Adrenal gland (tissue), 12 donors: ENCODE results near the gene PFDN5. TPM values are rescaled to one million over a fixed set of nuclear protein-coding genes. Genes with fewer than 3 reads are reported as not detected.

Experiments
- DNase-seq, 7 donors: peaks; one replicate each; pipeline ENCODE4 v3.0.0-alpha.2; 2019 to 2020
- H3K27ac ChIP-seq, 5 donors: fragments of 200-600 bp; sonication (generic) in 4 of 5; 1 replicate in 3 of 5; 2 replicates in 2 of 5; pipeline versions ENCODE4 v1.5.1 to v1.8.0; 2016 to 2020; ENCODE audit warnings: mild to moderate bottlenecking in 1 of 5
- H3K27me3 ChIP-seq: fragments of 200-600 bp; 2 replicates; pipeline ENCODE4 v1.8.0; 2021
- H3K36me3 ChIP-seq, 2 donors: fragments of 200-600 bp; replicated peaks in 1 of 2; 1 replicate in 1 of 2; 2 replicates in 1 of 2; pipeline versions ENCODE4 v1.5.1 to v1.8.0; 2018 to 2022
- H3K4me1 ChIP-seq, 2 donors: fragments of 200-600 bp; replicated peaks in 1 of 2; 1 replicate in 1 of 2; 2 replicates in 1 of 2; pipeline versions ENCODE4 v1.5.1 to v1.8.0; 2018 to 2021
- H3K4me3 ChIP-seq, 4 donors: fragments of 200-600 bp; sonication (generic) in 3 of 4; one replicate each; pipeline ENCODE4 v1.5.1; 2016 to 2018
- H3K9me3 ChIP-seq, 3 donors: fragments of 200-600 bp; sonication (generic) in 1 of 3; replicated peaks in 1 of 3; 1 replicate in 2 of 3; 2 replicates in 1 of 3; pipeline versions ENCODE4 v1.5.1 to v1.8.0; 2016 to 2021
- POLR2A ChIP-seq, 2 donors: fragments of 450-650 bp; IDR thresholded peaks; one replicate each; pipeline ENCODE4 v1.6.1; 2017; ENCODE audit warnings: antibody characterized with exemption in 2 of 2, mild to moderate bottlenecking in 2 of 2, moderate library complexity in 1 of 2
- WGBS, 4 donors: extraction: QIAGEN DNeasy Blood & Tissue Kit in 2 of 4; methylation state at CpG; one replicate each; pipeline versions ENCODE4 v1.1.5 to v1.1.7; 2013 to 2017; 5-methylcytosine and 5-hydroxymethylcytosine counted together
- intact Hi-C, 2 donors: fragments of 100-400 bp; cut with DNase I; formaldehyde crosslinking; loops; one replicate each; pipeline versions ENCODE4 v1.14.1 to v1.15.0; 2022 to 2023
- polyA plus RNA-seq, 3 donors: library from polyadenylated mRNA; stranded (reverse); fragments of 200-250 nt in 2 of 3; fragments of 350-450 nt in 1 of 3; fragmentation: Illumina TruSeq in 1 of 3; extraction: RNeasy Lipid Tissue Mini Kit (QIAGEN cat#74804) in 1 of 3; gene quantifications; one replicate each; pipeline ENCODE4 v1.2.3, GENCODE V29; 2013 to 2014
- total RNA-seq, 9 donors: library from RNA; depleted of rRNA in 4 of 9; stranded (reverse); fragments of >200 nt in 4 of 9; fragments of 120-200 nt in 1 of 9; fragmentation: NEBNext Ultra II Directional in 1 of 9; extraction: Animal tissue kit (Norgen Biotek cat#: 25700) in 1 of 9; gene quantifications; one replicate each; pipeline versions ENCODE4 v1.1.0 to v1.2.4, GENCODE V29; 2013 to 2023
- TF ChIP-seq, protein P1 (sequence below), 6 experiments: fragments of 450-650 bp in 4 of 6; fragments of 200-600 bp in 2 of 6; sonication (generic) in 1 of 6; IDR thresholded peaks; 1 replicate in 5 of 6; 2 replicates in 1 of 6; pipeline versions ENCODE4 v1.5.1 to v1.8.0; 2016 to 2021; ENCODE audit warnings: antibody characterized with exemption in 6 of 6, mild to moderate bottlenecking in 2 of 6, moderate library complexity in 1 of 6
- donor health status: healthy with polysubstance abuse.
- donor health status: Bipolar disorder and iron deficiency.
- donor health status: DM: yes; HTN: yes; CAD: no.
- donor health status: DM: no; HTN: no; CAD: no.
- donor health status: DM: no; HTN: no; CAD: no.
- donor health status: DM: yes; HTN: yes; CAD: no.

PFDN5 gene
- total and polyA plus RNA-seq, 12 donors = 501 to 2,052 (median 793) TPM

DNA sequence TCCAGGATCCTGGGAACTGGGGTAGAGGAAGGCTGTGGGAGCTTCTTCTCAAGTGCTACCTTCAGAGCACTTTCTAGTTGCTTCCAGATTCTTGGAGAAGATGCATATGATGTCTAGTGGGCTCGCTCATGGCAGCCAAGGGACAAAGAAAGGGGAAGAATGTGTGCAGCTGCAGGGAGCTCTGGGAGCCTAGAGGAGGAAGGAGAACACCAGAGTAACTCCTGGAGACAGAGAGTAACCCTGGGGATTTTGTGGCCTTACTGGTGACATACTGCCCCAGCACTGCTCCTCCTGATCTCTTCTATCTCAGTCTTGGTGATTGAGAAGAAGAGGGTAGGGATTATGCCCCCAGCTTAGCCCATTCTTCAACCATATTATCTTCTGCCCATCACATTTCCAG is 51.1 kb downstream of the PFDN5 start:
- no peaks in the 10 kb centered on the region for H3K9me3 ChIP-seq
- H3K27ac ChIP-seq = no peak overlapping the region
- H3K4me1 ChIP-seq = peaks cover 0 to 12% of the 10 kb centered on the region in 2 donors
- intact Hi-C loops = loop anchor here in 1 of 2 donors (10.0 kb wide), 1 partner anchor 168 kb away; no protein-coding TSS in a partner anchor
- no peaks in the 10 kb centered on the region for H3K27me3 ChIP-seq
- 81 to 100% (median 85%) methylated on average over 1 of the region's 1 CpG for WGBS, 4 donors
- no peaks in the 10 kb centered on the region for H3K36me3 ChIP-seq
- TF ChIP-seq, protein P1, sequence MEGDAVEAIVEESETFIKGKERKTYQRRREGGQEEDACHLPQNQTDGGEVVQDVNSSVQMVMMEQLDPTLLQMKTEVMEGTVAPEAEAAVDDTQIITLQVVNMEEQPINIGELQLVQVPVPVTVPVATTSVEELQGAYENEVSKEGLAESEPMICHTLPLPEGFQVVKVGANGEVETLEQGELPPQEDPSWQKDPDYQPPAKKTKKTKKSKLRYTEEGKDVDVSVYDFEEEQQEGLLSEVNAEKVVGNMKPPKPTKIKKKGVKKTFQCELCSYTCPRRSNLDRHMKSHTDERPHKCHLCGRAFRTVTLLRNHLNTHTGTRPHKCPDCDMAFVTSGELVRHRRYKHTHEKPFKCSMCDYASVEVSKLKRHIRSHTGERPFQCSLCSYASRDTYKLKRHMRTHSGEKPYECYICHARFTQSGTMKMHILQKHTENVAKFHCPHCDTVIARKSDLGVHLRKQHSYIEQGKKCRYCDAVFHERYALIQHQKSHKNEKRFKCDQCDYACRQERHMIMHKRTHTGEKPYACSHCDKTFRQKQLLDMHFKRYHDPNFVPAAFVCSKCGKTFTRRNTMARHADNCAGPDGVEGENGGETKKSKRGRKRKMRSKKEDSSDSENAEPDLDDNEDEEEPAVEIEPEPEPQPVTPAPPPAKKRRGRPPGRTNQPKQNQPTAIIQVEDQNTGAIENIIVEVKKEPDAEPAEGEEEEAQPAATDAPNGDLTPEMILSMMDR (IDR thresholded peaks at IDR 0.05) = no peak
- DNase-seq = no peak
- no peak overlapping the region for H3K4me3 ChIP-seq

GRCh38 chr12:53347905-53348304 is 52.6 kb downstream of the PFDN5 start:
- DNase-seq = no peak
- H3K9me3 ChIP-seq = no peaks in the 10 kb centered on the region
- 85 to 96% (median 90%) methylated on average over 4 of the region's 4 CpGs for WGBS, 4 donors
- H3K36me3 ChIP-seq = no peaks in the 10 kb centered on the region
- peaks cover under 1 to 17% of the 10 kb centered on the region in 2 donors for H3K4me1 ChIP-seq
- H3K4me3 ChIP-seq = no peak overlapping the region
- TF ChIP-seq, protein P1 (IDR thresholded peaks at IDR 0.05) = no peak
- TF ChIP-seq POLR2A (IDR thresholded peaks at IDR 0.05) = no peak
- H3K27ac ChIP-seq = no peak overlapping the region
- intact Hi-C loops = loop anchor here in 1 of 2 donors (10.0 kb wide), 1 partner anchor 167 kb away; no protein-coding TSS in a partner anchor
- no peaks in the 10 kb centered on the region for H3K27me3 ChIP-seq

Other genes starting within 250 kb of the PFDN5 start
- gene TNS2, start 245.5 kb upstream of the PFDN5 start, total RNA-seq = 100 to 1,000 TPM in 7 of 9 donors, 10 to 100 TPM in 2; 21.8 to 268 (median 171) TPM
- 1,000 to 10,000 TPM in 1 of 3 donors, 100 to 1,000 TPM in 1, 10 to 100 TPM in 1; 36.8 to 1,019 (median 396) TPM for gene TNS2, start 245.5 kb upstream of the PFDN5 start, polyA plus RNA-seq
- gene SPRYD3, start 216.2 kb upstream of the PFDN5 start, total RNA-seq = 10 to 100 TPM; 28.9 to 74.6 (median 45.0) TPM
- gene SPRYD3, start 216.2 kb upstream of the PFDN5 start, polyA plus RNA-seq = 10 to 100 TPM; 16.4 to 52.8 (median 29.0) TPM
- gene IGFBP6, start 197.9 kb upstream of the PFDN5 start, total RNA-seq = 100 to 1,000 TPM in 6 of 9 donors, 10 to 100 TPM in 3; 12.9 to 559 (median 131) TPM
- 100 to 1,000 TPM in 2 of 3 donors, 10 to 100 TPM in 1; 26.4 to 478 (median 337) TPM for gene IGFBP6, start 197.9 kb upstream of the PFDN5 start, polyA plus RNA-seq
- gene SOAT2, start 192.1 kb upstream of the PFDN5 start, total RNA-seq = under 1 TPM in 1 of 9 donors, not detected in 8; 0.79 TPM
- gene SOAT2, start 192.1 kb upstream of the PFDN5 start, polyA plus RNA-seq = under 1 TPM in 2 of 3 donors, not detected in 1; 0.34 to 0.48 TPM
- gene ZNF740, start 114.8 kb upstream of the PFDN5 start, total RNA-seq = 10 to 100 TPM in 8 of 9 donors, 1 to 10 TPM in 1; 8.8 to 61.0 (median 20.9) TPM
- gene ZNF740, start 114.8 kb upstream of the PFDN5 start, polyA plus RNA-seq = 10 to 100 TPM in 2 of 3 donors, 1 to 10 TPM in 1; 6.6 to 11.3 (median 11.3) TPM
- 10 to 100 TPM in 7 of 9 donors, 1 to 10 TPM in 2; 2.3 to 43.4 (median 19.8) TPM for gene CSAD, start 114.6 kb upstream of the PFDN5 start, total RNA-seq
- 100 to 1,000 TPM in 2 of 3 donors, 10 to 100 TPM in 1; 10.9 to 140 (median 100) TPM for gene CSAD, start 114.6 kb upstream of the PFDN5 start, polyA plus RNA-seq
- 1 to 10 TPM in 8 of 9 donors, under 1 TPM in 1; 0.33 to 7.4 (median 4.0) TPM for gene ITGB7, start 88.3 kb upstream of the PFDN5 start, total RNA-seq
- 1 to 10 TPM in 2 of 3 donors, under 1 TPM in 1; 0.95 to 4.0 (median 3.5) TPM for gene ITGB7, start 88.3 kb upstream of the PFDN5 start, polyA plus RNA-seq
- 10 to 100 TPM in 8 of 9 donors, 1 to 10 TPM in 1; 3.8 to 36.4 (median 23.9) TPM for gene RARG, start 63.3 kb upstream of the PFDN5 start, total RNA-seq
- gene RARG, start 63.3 kb upstream of the PFDN5 start, polyA plus RNA-seq = 10 to 100 TPM in 2 of 3 donors, 1 to 10 TPM in 1; 9.2 to 36.2 (median 25.8) TPM
- 1 to 10 TPM in 6 of 9 donors, under 1 TPM in 3; 0.69 to 4.2 (median 1.4) TPM for gene ESPL1, start 27.2 kb upstream of the PFDN5 start, total RNA-seq
- under 1 TPM; 0.56 to 0.81 (median 0.79) TPM for gene ESPL1, start 27.2 kb upstream of the PFDN5 start, polyA plus RNA-seq
- 10 to 100 TPM; 56.8 to 94.9 (median 70.2) TPM for gene MYG1, start 4.2 kb downstream of the PFDN5 start, total RNA-seq
- 100 to 1,000 TPM in 2 of 3 donors, 10 to 100 TPM in 1; 45.9 to 240 (median 220) TPM for gene MYG1, start 4.2 kb downstream of the PFDN5 start, polyA plus RNA-seq
- gene AAAS, start 26.1 kb downstream of the PFDN5 start, total RNA-seq = 100 to 1,000 TPM in 2 of 9 donors, 10 to 100 TPM in 7; 50.1 to 108 (median 74.1) TPM
- 100 to 1,000 TPM in 2 of 3 donors, 10 to 100 TPM in 1; 59.2 to 210 (median 172) TPM for gene AAAS, start 26.1 kb downstream of the PFDN5 start, polyA plus RNA-seq
- gene SP7, start 40.8 kb downstream of the PFDN5 start, total RNA-seq = not detected
- under 1 TPM in 1 of 3 donors, not detected in 2; 0.03 TPM for gene SP7, start 40.8 kb downstream of the PFDN5 start, polyA plus RNA-seq
- 10 to 100 TPM; 34.9 to 90.0 (median 56.3) TPM for gene SP1, start 84.6 kb downstream of the PFDN5 start, total RNA-seq
- 10 to 100 TPM; 16.3 to 48.8 (median 18.3) TPM for gene SP1, start 84.6 kb downstream of the PFDN5 start, polyA plus RNA-seq
- gene AMHR2, start 128.3 kb downstream of the PFDN5 start, total RNA-seq = 100 to 1,000 TPM in 2 of 9 donors, 10 to 100 TPM in 7; 26.7 to 106 (median 79.8) TPM
- gene AMHR2, start 128.3 kb downstream of the PFDN5 start, polyA plus RNA-seq = 10 to 100 TPM; 19.8 to 41.2 (median 26.6) TPM
- 100 to 1,000 TPM in 7 of 9 donors, 10 to 100 TPM in 2; 68.2 to 233 (median 128) TPM for gene PRR13, start 146.2 kb downstream of the PFDN5 start, total RNA-seq
- 100 to 1,000 TPM; 127 to 407 (median 130) TPM for gene PRR13, start 146.2 kb downstream of the PFDN5 start, polyA plus RNA-seq
- 1,000 to 10,000 TPM in 2 of 9 donors, 100 to 1,000 TPM in 7; 255 to 1,158 (median 547) TPM for gene PCBP2, start 156.6 kb downstream of the PFDN5 start, total RNA-seq
- gene PCBP2, start 156.6 kb downstream of the PFDN5 start, polyA plus RNA-seq = 100 to 1,000 TPM; 521 to 757 (median 545) TPM
- gene MAP3K12, start 203.9 kb downstream of the PFDN5 start, total RNA-seq = 10 to 100 TPM in 7 of 9 donors, 1 to 10 TPM in 2; 7.5 to 25.4 (median 14.3) TPM
- gene MAP3K12, start 203.9 kb downstream of the PFDN5 start, polyA plus RNA-seq = 10 to 100 TPM in 2 of 3 donors, 1 to 10 TPM in 1; 6.9 to 85.1 (median 69.8) TPM
- 10 to 100 TPM; 22.6 to 55.2 (median 31.4) TPM for gene TARBP2, start 205.7 kb downstream of the PFDN5 start, total RNA-seq
- gene TARBP2, start 205.7 kb downstream of the PFDN5 start, polyA plus RNA-seq = 10 to 100 TPM; 14.9 to 72.9 (median 51.7) TPM
- under 1 TPM in 1 of 9 donors, not detected in 8; 0.78 TPM for gene NPFF, start 211.9 kb downstream of the PFDN5 start, total RNA-seq
- under 1 TPM in 1 of 3 donors, not detected in 2; 0.27 TPM for gene NPFF, start 211.9 kb downstream of the PFDN5 start, polyA plus RNA-seq